Measurements from ENCODE around the gene FBP2. TPM values are rescaled to one million over a fixed set of nuclear protein-coding genes. Genes with fewer than 3 reads are reported as not detected.
"Not testable (repeated sequence)": the region's sequence is repeated elsewhere in the genome, so short reads cannot be mapped to it uniquely, and the experiment has no call there.

FBP2 gene
- total RNA-seq, 2 donors from 2014 or later, result 0.49 TPM; not detected in 1

DNA sequence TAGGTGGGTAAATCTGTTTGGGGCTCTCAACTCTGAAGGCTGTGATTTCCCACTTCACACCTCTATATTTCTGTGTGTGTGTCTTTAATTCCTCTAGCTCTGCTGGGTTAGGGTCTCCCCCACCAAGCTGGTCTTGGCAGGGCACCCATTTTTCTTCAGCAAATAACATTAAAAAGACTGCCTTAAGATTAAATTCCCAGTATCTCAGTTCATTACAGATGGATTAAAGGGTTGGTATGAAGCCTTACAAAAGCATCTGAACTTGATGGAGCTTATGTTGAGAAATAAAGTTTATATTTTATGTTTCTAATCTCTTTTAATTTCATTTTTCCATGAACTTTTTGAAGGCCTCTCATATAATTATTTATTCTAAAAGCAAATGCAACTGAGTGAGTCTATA is 27.1 kb downstream of the FBP2 start:
- Histone ChIP-seq H3K9me3 (no peaks in the 10 kb centered on the region), H3K36me3 (no peaks in the 10 kb centered on the region), H3K4me1 (ENCODE audit: control insufficient read depth in 1 of 2, low read depth in 2 of 2) (no peaks in the 10 kb centered on the region), H3K4me3 (no peak overlapping the region), H3K27ac (no peak overlapping the region), H3K27me3 (replicated peaks; ENCODE audit: insufficient read depth) (no peaks in the 10 kb centered on the region)
- ATAC-seq (ENCODE audit: insufficient number of reproducible peaks, low FRiP score, low read depth) (no peak), DNase-seq (ENCODE audit: low spot score) (no peak)
- TF ChIP-seq, protein P1, sequence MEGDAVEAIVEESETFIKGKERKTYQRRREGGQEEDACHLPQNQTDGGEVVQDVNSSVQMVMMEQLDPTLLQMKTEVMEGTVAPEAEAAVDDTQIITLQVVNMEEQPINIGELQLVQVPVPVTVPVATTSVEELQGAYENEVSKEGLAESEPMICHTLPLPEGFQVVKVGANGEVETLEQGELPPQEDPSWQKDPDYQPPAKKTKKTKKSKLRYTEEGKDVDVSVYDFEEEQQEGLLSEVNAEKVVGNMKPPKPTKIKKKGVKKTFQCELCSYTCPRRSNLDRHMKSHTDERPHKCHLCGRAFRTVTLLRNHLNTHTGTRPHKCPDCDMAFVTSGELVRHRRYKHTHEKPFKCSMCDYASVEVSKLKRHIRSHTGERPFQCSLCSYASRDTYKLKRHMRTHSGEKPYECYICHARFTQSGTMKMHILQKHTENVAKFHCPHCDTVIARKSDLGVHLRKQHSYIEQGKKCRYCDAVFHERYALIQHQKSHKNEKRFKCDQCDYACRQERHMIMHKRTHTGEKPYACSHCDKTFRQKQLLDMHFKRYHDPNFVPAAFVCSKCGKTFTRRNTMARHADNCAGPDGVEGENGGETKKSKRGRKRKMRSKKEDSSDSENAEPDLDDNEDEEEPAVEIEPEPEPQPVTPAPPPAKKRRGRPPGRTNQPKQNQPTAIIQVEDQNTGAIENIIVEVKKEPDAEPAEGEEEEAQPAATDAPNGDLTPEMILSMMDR (IDR thresholded peaks at IDR 0.05), result no peak

DNA sequence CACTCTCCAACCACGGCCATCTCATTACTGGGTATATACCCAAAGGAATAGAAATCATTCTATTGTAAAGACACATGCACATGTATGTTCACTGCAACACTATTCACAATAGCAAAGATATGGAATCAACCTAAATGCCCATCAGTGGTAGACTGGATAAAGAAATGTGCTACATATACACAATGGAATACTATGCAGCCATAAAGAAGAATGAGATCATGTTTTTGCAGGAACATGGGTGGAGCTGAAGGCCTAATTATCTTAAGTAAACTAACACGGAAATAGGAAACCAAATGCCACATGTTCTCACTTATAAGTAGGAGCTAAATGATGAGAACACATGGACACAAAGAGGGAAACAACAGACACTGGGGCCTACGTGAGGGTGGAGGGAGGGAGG is 29.3 kb downstream of the FBP2 start:
- not testable (repeated sequence) for H3K27me3 ChIP-seq (replicated peaks; ENCODE audit: insufficient read depth); H3K4me1 ChIP-seq (ENCODE audit: control insufficient read depth in 1 of 2, low read depth in 2 of 2); ATAC-seq (ENCODE audit: insufficient number of reproducible peaks, low FRiP score, low read depth); H3K4me3 ChIP-seq; H3K27ac ChIP-seq; DNase-seq (ENCODE audit: low spot score); H3K36me3 ChIP-seq; H3K9me3 ChIP-seq

- Histone ChIP-seq H3K27ac (no peak overlapping the region), H3K4me3 (no peak overlapping the region), H3K4me1 (ENCODE audit: control insufficient read depth in 1 of 2, low read depth in 2 of 2) (no peaks in the 10 kb centered on the region), H3K36me3 (no peaks in the 10 kb centered on the region), H3K9me3 (no peaks in the 10 kb centered on the region), H3K27me3 (replicated peaks; ENCODE audit: insufficient read depth) (no peaks in the 10 kb centered on the region)
- TF ChIP-seq, protein P1 (IDR thresholded peaks at IDR 0.05), result no peak
- ATAC-seq (ENCODE audit: insufficient number of reproducible peaks, low FRiP score, low read depth), result no peak
- no peak for DNase-seq (ENCODE audit: low spot score)
These were observed 30.1 kb downstream of the FBP2 start for GRCh38 chr9:94563548-94563947.

DNA sequence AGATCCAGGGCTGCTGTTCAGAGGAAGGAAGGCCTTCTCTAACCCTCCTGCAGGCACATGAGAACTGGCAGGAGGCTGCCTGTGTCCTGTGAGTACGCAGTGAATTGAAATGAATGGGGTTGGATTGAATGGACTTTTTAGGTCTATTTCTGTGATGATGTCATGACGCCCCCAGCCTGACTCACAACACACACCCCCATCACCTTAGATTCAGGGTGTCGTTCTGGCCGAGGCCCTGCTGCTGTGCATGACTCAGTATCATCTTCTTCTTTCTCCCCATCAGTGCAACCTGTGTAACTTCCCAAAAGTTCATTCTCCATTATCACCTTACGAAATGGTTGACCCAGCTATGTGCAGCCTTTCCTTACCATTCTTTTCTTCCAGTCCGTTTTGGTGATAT is 33.4 kb downstream of the FBP2 start:
- no peak overlapping the region for H3K27ac ChIP-seq
- DNase-seq (ENCODE audit: low spot score), result no peak
- no peaks in the 10 kb centered on the region for H3K27me3 ChIP-seq (replicated peaks; ENCODE audit: insufficient read depth)
- H3K4me1 ChIP-seq (ENCODE audit: control insufficient read depth in 1 of 2, low read depth in 2 of 2), result no peaks in the 10 kb centered on the region
- ATAC-seq (ENCODE audit: insufficient number of reproducible peaks, low FRiP score, low read depth), result no peak
- no peaks in the 10 kb centered on the region for H3K36me3 ChIP-seq
- TF ChIP-seq, protein P1 (IDR thresholded peaks at IDR 0.05), result no peak
- H3K9me3 ChIP-seq, result no peaks in the 10 kb centered on the region
- no peak overlapping the region for H3K4me3 ChIP-seq

- no peak overlapping the region for H3K4me3 ChIP-seq
- DNase-seq (ENCODE audit: low spot score) (no peak), ATAC-seq (ENCODE audit: insufficient number of reproducible peaks, low FRiP score, low read depth) (no peak)
- TF ChIP-seq, protein P1 (IDR thresholded peaks at IDR 0.05), result no peak
- H3K9me3 ChIP-seq, result no peaks in the 10 kb centered on the region
- no peaks in the 10 kb centered on the region for H3K4me1 ChIP-seq (ENCODE audit: control insufficient read depth in 1 of 2, low read depth in 2 of 2)
- no peak overlapping the region for H3K27ac ChIP-seq
- H3K36me3 ChIP-seq, result no peaks in the 10 kb centered on the region
- H3K27me3 ChIP-seq (replicated peaks; ENCODE audit: insufficient read depth), result no peaks in the 10 kb centered on the region
These were observed 36.2 kb downstream of the FBP2 start for GRCh38 chr9:94557376-94557775.

Measured in thoracic aorta (tissue), 2 donors.